K562 (cell line): ENCODE data around the gene NOTCH3. TPM values are rescaled to one million over a fixed set of nuclear protein-coding genes. Genes with fewer than 3 reads are reported as not detected.

Source experiments
- DIDO1 ChIP-seq: fragments of 450-650 bp; IDR thresholded peaks from 2 replicates; pipeline ENCODE4 v1.6.1; 2016; ENCODE audit warnings: low read depth, missing biosample characterization, missing genetic modification characterization
- DPF2 ChIP-seq: fragments of 450-650 bp; IDR thresholded peaks from 2 replicates; pipeline ENCODE4 v1.6.1; 2016
- FOXJ2 ChIP-seq: fragments of 200-800 bp; sonication (Bioruptor generic); IDR thresholded peaks from 2 replicates; pipeline ENCODE4 v1.6.1; 2016; ENCODE audit warnings: missing genetic modification characterization, missing compliant biosample characterization
- GATA2 ChIP-seq: sonication (generic); formaldehyde crosslinking; IDR thresholded peaks from 2 replicates; pipeline ENCODE4 v1.4.0; 2020; ENCODE audit warnings: mild to moderate bottlenecking, missing genetic modification reagents
- HINFP ChIP-seq: fragments of 450-650 bp; conservative IDR thresholded peaks from 2 replicates; pipeline ENCODE4 v1.6.1; 2016; ENCODE audit warnings: missing genetic modification characterization, low read depth, mild to moderate bottlenecking, control low read depth, missing compliant biosample characterization
- KLF10 ChIP-seq: fragments of 250-450 bp; sonication (Bioruptor Pico); IDR thresholded peaks from 2 replicates; pipeline ENCODE4 v1.6.1; 2021; ENCODE audit warnings: matching md5 sums
- MXI1 ChIP-seq: IDR thresholded peaks from 2 replicates; pipeline ENCODE4 v1.6.1; 2011; ENCODE audit warnings: low read depth, mild to moderate bottlenecking, improper control_type of control experiment, low read length
- NCOA4 ChIP-seq: fragments of 450-650 bp; IDR thresholded peaks from 2 replicates; pipeline ENCODE4 v1.6.1; 2018; ENCODE audit warnings: mild to moderate bottlenecking; ENCODE audit not compliant: partially characterized antibody
- NELFE ChIP-seq: IDR thresholded peaks from 2 replicates; pipeline ENCODE4 v1.6.1; 2011; ENCODE audit warnings: mild to moderate bottlenecking; ENCODE audit not compliant: insufficient read depth, insufficient read length
- NFATC3 ChIP-seq: fragments of 450-650 bp; IDR thresholded peaks from 2 replicates; pipeline ENCODE4 v1.6.1; 2017; ENCODE audit warnings: mild to moderate bottlenecking
- NR2C1 ChIP-seq, 2 experiments: fragments of 450-650 bp; IDR thresholded peaks; 2 replicates each; pipeline ENCODE4 v1.6.1; 2017; ENCODE audit warnings: mild to moderate bottlenecking in 2 of 2, antibody characterized with exemption in 1 of 2, inconsistent platforms in 1 of 2, missing compliant biosample characterization in 1 of 2, missing genetic modification characterization in 1 of 2
- NR2F6 ChIP-seq: fragments of 450-650 bp; formaldehyde crosslinking; IDR thresholded peaks from 2 replicates; pipeline ENCODE4 v1.4.0; 2020; ENCODE audit warnings: mild to moderate bottlenecking
- NRF1 ChIP-seq, 2 experiments: fragments of 450-650 bp; IDR thresholded peaks in 1 of 2; conservative IDR thresholded peaks in 1 of 2; 2 replicates each; pipeline ENCODE4 v1.6.1; 2014; ENCODE audit warnings: mild to moderate bottlenecking in 2 of 2
- PHF20 ChIP-seq: fragments of 450-650 bp; IDR thresholded peaks from 2 replicates; pipeline ENCODE4 v1.6.1; 2018; ENCODE audit not compliant: partially characterized antibody
- SAP30 ChIP-seq: fragments of 200-600 bp; sonication (generic); IDR thresholded peaks from 2 replicates; pipeline ENCODE4 v1.6.1; 2012; ENCODE audit warnings: borderline replicate concordance, low read depth, mild to moderate bottlenecking, moderate library complexity, low read length, control low read depth, inconsistent platforms; ENCODE audit not compliant: insufficient read depth, poor library complexity, severe bottlenecking
- SMARCE1 ChIP-seq: fragments of 450-650 bp; IDR thresholded peaks from 2 replicates; pipeline ENCODE4 v1.7.1; 2016; ENCODE audit warnings: mild to moderate bottlenecking
- SREBF1 ChIP-seq: fragments of 150-350 bp; IDR thresholded peaks from 2 replicates; pipeline ENCODE4 v1.6.1; 2014; ENCODE audit warnings: antibody characterized with exemption, low read depth, low read length, borderline replicate concordance
- STAG1 ChIP-seq: sonication (generic); formaldehyde crosslinking; IDR thresholded peaks from 2 replicates; pipeline ENCODE4 v1.5.0; 2020; ENCODE audit warnings: missing genetic modification reagents, borderline replicate concordance
- TRIM28 ChIP-seq: fragments of 450-650 bp; IDR thresholded peaks from 2 replicates; pipeline ENCODE4 v1.6.1; 2017
- ZBED1 ChIP-seq: IDR thresholded peaks from 2 replicates; pipeline ENCODE4 v1.6.1; 2014
- ZBTB12 ChIP-seq: fragments of 250-450 bp; sonication (Bioruptor Pico); IDR thresholded peaks from 2 replicates; pipeline ENCODE4 v1.4.0; 2020
- ZNF212 ChIP-seq: fragments of 450-650 bp; formaldehyde crosslinking; IDR thresholded peaks from 2 replicates; pipeline ENCODE4 v1.4.0; 2020; ENCODE audit warnings: mild to moderate bottlenecking
- ZNF518B ChIP-seq: fragments of 250-450 bp; sonication (Bioruptor Pico); IDR thresholded peaks from 2 replicates; pipeline ENCODE4 v1.5.0; 2021; ENCODE audit warnings: mild to moderate bottlenecking, moderate library complexity
- polyA plus RNA-seq, 8 experiments: library from polyadenylated mRNA; depleted of rRNA in 4 of 8; stranded (reverse) in 5 of 8; unstranded in 3 of 8; fragments of >200 nt; fragmentation: Nextera tagmentation in 2 of 8; fragmentation: Illumina TruSeq in 1 of 8; extraction: Ambion mirVana in 2 of 8; extraction: Trizol in 1 of 8; gene quantifications; 2 replicates each; pipeline versions ENCODE4 v1.2.1 to v1.2.3, GENCODE V29; 2011 to 2014; ENCODE audit warnings: inconsistent platforms in 1 of 8, missing spikeins in 1 of 8
- total RNA-seq, 7 experiments: library from RNA; depleted of rRNA in 6 of 7; stranded (reverse); fragments of >200 nt in 6 of 7; fragmentation: Illumina TruSeq in 2 of 7; extraction: Trizol in 2 of 7; gene quantifications; 2 replicates each; pipeline versions ENCODE4 v1.2.1 to v1.2.3, GENCODE V29; 2011 to 2021; ENCODE audit warnings: low replicate concordance in 1 of 7

Gene NOTCH3
- total and polyA plus RNA-seq, 9 of the 15 experiments (the other 6 are each of a cell fraction or from before 2014, with no cell fraction given): under 0.01 to 1.2 (median 0.16) TPM

- TF ChIP-seq GATA2 (CRISPR knock-in tag) (no peak), ZNF518B (CRISPR knock-in tag) (no peak), KLF10 (no peak), DPF2 (peak; percentile 43; the same call in 1 of the 2 replicates), MXI1 (no peak), PHF20 (peak; percentile 47), SREBF1 (peak; percentile 65; the same call in 1 of the 2 replicates), NELFE (no peak), FOXJ2 (tag) (no peak), ZBED1 (no peak), STAG1 (CRISPR knock-in tag) (no peak), SAP30 (peak; percentile 28), TRIM28 (peak; percentile 26; the same call in 1 of the 2 replicates), ZBTB12 (CRISPR knock-in tag) (peak; percentile 39; the same call in 1 of the 2 replicates), NRF1 (conservative IDR thresholded peaks at IDR 0.05 in 1 of 2, IDR thresholded peaks at IDR 0.05 in 1 of 2) (peak; percentile 99), NFATC3 (no peak), NCOA4 (no peak), NR2C1 (IDR thresholded peaks at IDR 0.05) (peak; percentile 67), NR2C1 (tag; IDR thresholded peaks at IDR 0.05) (peak; percentile 50; the same call in 1 of the 2 replicates), ZNF212 (CRISPR knock-in tag) (no peak), NR2F6 (CRISPR knock-in tag) (no peak), HINFP (tag) (no peak), DIDO1 (no peak), SMARCE1 (peak; percentile 40; the same call in 1 of the 2 replicates)
Measured at GRCh38 chr19:15125232-15126067, 75.3 kb downstream of the NOTCH3 start (continued).
